GM19395 (cell line): Measurements from ENCODE around the gene KISS1R.

Experiments used
- ATAC-seq: cut with Tn5 transposase; IDR thresholded peaks from one replicate; pipeline ENCODE4 v1.9.1; 2021; ENCODE audit warnings: mild to moderate bottlenecking, moderate library complexity; ENCODE audit not compliant: unreplicated experiment

The KISS1R gene

DNA sequence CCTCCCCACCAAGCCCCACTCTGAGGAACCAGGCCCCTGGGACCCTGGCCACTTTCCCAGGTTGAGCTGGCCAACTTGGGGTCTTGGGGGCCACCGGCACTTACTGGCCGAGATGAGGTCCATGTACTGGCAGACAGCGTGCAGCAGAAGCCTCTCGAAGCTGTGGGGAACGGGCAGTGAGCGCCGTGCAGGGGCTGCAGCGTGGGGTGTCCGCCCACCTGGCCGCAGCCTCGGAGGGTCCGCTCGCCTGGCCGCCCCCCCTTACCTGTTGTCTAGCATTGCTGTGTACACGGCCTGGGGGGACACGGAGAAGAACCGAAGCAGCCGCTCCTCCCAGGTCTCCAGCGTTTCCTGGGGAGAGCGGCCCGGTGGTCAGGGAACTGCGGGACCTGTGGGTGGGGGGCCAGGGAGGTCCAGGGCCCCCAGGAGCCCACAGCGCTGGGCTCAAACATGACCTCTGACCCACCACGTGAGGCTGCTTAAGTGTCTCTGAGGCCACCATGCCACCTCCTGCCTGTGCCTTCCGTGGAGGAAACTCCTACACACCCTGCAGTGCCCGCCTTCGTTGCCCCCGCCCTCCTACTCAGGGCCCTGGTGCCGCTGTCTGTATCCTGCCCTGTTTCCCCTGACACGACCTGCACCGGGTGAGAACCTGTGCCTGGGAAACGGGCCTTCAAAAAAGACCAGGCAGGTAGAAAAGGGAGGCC, 17.6 kb upstream of the KISS1R start:
- ATAC-seq, result no peak

DNA sequence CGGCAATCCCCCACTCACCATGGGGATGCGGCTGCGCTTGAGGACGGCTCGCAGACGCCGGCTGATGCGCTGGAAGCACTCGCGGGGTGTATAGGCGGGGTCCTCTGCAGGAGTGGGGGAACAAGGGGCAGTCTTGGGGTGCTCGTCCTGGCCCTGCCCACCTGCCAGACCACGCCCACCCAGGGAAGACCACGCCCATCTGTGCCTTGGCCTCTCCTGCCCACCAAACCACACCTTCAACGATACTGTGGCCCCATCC, 17.2 kb upstream of the KISS1R start:
- no peak for ATAC-seq

DNA sequence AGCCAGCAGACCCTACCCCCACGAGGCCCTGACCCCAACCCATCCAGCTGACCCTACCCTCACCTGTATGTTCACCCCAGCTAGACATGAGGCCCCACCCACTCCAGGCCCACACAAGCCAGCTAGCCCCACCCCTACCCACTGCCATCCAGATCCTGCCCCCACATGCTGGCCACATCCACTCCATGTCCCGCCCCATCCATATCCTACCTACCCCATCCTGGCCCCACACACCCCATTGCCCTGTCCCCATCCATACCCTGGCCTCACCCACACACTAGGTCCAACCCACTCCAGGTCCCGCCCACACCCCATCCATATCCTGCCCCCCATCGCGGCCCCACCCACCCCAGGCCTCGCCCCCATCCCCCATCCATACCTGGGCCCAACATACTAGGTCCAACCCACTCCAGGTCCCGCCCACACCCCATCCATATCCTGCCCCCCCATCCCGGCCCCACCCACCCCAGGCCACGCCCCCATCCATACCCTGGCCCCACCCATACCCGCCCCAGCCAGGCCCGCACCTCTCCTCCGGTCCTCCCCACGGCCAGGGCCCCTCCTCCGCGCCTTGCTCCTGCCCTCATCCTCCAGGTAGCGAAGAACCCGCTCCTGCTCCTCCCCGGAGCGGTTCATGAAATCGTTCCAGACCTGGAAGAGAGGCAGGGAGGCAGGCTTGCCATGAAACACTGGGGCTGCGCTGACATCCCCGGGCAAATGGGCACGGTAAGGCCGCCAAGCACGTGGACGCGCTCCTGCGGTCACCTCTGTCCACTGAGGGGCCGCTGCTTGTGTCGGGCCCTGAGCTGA, 16.6 kb upstream of the KISS1R start:
- ATAC-seq, result no peak

DNA sequence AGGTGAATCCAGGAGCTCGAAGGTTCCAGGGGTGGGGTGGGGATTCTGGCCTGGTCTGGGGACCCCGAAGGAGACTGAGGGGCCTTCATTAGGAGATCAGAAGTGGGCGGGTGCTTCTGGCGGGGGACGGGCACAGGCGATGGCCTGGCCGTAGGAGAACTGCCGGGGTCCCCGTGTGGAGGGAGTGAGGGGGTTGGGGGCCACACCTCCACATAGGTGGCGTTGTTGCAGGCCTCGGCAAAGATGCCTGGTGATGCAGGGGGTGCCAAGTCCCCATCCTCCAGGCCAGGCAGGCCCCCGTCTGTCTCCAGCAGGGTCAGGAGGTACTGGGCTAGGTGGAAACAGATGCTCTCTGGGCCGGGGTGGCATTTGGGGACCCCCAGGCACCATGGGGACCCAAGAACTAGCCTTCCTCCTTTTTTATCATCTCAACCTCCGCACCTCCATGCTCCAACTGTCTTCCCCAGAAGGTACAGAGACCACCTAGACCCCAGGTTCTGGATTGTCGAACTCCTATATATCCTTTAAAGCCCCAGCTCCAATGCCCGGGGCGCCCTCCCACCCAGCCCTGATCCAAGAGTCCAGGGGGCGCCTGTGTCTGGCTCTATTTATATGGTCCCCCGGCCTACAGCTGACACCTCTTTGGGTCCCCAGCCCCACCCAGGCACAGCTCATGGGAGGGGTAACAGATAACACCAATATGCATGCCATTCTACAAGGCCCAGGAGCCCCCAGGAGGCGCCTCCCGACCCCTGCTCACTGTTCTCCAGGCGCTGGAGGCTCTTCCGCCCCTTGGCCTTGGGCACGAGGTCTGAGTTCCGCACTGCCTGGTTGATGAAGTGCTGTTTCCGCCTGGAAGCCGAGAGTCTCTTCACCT, 15.7 kb upstream of the KISS1R start:
- ATAC-seq, result no peak

DNA sequence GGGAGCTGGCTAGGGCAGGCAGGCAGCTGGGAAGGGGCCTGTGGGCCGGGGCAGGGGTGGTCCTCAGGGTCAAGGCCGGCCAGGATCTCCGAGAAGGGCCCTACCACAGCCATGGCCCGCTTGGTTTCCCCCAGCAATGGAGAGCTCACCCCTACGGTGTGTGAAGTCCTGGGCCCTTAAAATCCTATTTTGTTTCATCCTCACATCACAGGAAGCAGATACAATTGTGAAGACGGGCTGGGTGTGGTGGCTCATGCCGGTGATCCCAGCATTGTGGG, 15.1 kb upstream of the KISS1R start:
- ATAC-seq, result no peak

DNA sequence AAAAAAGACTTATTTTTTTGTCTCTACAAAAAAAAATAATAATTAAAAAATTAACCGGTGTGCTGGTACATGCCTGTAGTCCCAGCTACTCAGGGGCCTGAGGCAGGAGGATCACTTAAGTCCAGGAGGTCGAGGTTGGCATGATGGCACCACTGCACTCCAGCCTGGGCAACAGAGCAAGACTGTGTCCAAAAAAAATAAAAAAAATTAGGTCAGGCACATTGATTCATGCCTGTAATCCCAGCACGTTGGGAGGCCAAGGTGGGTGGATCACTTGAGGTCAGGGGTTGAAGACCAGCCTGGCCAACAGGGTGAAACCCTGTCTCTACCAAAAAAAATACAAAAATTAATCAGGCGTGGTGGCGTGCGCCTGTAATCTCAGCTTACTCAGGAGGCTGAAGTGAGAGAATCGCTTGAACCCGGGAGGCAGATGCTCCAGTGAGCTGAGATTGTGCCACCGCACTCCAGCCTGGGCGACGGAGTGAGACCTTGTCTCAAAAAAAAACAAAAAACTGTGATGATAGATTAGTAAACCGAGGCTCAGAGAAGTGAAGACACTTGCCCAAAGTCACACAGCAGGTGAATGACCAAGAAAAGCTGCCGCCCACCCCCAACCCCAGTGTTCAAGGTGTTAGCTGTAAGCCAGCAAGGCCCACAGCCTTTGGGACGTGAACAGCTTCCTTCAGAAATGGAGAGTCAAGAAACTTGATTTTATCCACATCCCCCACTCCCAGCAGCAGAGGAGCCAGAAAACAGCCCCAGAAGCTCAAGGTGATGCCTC, 14.5 kb upstream of the KISS1R start:
- no peak for ATAC-seq

DNA sequence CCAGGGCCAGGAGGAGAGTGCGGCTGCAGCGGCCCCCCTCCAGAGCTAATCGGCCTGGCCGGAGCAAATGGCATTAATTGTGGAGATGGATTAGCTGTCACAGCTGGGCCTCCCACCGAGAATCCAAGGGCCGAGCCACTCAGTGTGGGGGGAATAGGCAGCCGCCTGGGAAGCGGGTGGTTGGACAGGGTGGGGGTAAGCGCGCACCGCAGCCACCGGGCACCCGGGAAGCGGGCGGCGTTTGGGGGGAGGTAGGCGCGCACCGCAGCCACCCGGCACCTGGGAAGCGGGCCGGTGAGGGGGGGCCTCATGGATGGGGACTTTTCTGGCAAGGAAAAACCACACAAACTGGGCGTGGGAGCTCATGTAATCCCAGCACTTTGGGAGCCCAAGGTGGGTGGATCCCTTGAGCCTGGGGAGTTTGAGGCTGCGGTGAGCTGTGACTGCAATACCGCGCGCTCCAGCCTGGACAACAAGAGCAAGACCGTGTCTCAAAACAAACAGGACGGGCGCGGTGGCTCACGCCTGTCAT, 13.8 kb upstream of the KISS1R start:
- no peak for ATAC-seq

DNA sequence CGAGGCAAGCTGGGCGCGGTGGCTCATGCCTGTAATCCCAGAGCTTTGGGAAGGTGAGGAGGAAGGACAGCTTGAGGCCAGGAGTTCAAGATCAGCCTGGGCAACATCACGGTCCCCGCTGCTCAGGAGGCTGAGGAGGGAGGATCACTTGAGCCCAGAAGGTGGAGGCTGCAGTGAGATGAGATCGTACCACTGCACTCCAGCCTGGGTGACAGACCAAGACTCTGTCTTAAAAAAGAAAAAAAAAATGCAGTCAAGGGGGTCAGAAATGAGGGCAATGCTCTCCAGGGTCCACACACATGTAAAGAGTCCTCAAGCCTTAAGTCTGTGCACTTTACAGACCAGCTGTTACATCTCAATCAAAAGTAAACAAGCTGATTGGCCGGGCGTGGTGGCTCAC, 12.6 kb upstream of the KISS1R start:
- no peak for ATAC-seq

DNA sequence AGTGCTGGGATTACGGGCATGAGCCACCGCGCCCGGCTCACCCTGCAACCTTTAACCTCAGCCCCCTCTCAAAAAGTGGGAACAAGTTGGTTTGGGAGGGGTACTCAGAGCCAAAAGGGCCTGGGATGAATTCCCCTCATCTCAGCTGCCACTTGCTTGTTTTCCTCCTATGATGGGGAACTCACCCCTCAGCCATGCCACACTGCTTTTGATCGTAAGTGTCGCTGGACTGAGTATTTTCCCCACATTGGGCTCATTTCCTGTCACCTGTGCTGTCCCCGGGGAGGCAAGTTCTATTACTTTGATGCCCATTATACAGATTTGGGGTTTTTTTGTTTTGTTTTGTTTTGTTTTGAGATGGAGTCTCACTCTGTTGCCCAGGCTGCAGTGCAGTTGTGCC, 10.7 kb upstream of the KISS1R start:
- no peak for ATAC-seq

DNA sequence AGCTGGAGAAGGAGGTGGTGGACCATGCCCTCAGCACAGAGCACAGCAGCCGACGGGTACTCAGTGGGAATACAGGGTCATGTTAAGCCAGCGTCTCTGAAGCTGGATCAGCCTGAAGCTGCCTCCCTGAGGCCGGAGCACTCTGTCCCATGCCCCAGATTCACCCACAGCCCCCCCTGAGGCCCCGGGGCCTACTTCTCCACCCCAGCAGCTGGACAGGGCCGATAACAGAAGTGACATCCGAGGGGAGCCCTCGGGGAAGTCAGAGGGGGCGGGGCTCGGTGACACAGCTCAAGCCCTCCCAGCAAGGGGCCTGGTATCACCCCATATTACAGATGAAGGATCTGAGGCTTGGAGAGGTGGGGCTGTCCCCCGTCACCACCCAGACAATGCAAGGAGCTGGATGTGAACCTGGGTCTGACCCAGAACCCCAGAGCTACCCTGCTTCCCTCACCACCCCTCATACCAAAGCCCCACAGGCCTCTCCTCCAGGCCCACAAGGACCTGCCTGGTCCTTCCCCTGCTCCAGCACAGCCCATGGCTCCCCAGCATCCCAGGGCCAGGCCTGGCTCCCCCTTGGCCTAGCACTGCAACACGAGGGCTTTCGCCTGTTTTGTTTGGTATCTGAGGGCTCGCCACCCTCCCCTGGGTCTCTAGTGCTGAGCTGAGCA, 9.8 kb upstream of the KISS1R start:
- ATAC-seq, result no peak

DNA sequence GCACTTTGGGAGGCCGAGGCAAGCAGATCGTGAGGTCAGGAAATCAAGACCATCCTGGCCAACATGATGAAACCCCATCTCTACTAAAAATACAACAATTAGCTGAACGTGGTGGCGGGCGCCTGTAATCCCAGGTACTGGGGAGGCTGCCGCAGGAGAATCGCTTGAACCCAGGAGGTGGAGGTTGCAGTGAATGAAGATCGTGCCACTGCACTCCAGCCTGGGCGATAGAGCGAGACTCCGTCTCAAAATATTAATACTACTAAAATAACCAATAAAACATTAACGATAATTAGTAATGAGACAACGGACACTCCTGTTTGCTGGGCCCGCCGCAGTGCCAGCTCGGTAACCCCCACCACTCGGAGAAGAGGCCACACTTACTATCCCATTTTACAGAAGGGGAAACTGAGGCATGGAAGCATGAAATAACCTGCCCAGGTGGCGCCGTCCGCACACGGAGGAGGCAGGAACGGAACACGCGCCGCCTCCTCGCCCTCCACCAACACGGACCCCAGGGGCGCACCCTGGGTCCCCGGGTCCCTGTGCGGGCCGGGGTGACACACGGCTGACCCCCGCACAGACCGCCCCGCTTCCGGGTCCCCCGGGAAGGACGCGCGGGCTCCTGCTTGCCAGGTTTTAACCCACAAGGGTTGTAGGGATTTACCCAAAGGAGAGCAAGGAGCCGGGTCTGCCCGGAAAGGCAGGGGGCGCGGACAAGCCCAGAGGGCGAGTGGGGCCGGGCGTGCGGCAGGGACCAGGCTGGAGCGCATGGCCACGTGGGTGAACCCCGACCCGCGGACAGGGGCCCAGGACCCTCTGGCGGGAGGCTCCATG, 5.7 kb upstream of the KISS1R start:
- ATAC-seq, result no peak

DNA sequence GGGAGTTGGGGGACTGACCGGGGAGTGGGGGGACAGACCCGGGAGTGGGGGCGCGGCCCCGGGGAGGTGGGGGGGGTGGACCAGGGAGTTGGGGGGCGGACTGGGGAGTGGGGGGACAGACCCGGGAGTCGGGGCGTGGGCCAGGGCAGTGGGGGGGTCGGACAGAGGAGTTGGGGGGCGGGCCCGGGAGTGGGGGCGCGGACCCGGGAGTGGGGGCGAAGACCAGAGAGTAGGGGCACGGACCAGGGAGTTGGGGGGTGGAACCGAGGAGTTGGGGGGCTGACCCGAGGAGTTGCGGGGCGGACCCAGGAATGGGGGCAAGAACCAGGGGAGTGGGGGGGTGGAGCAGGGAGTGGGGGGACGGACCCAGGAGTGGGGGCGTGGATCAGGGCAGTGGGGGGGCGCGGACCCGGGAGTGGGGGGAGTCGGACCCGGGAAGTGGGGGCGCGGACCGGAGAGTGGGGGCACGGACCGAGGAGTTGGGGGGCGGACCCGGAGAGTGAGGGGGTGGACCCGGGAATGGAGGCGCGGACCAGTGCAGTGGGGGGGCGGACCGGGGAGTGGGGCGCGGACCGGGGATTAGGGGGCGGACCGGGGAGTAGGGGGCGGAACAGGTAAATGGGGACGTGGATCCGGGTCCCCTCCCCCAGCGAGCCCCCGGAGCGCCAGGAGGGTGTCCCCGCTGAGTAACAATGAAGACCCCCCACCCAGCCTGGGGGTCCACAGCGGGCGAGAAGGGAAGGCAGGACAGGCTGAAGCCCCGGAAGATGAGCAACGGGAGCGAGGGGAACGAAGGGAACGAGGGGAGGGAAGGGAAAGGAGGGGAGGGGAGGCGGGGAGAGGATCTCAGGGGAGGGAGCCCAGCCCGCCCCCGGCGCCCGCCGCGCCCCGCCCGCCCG, 4.7 kb upstream of the KISS1R start:
- no peak for ATAC-seq

DNA sequence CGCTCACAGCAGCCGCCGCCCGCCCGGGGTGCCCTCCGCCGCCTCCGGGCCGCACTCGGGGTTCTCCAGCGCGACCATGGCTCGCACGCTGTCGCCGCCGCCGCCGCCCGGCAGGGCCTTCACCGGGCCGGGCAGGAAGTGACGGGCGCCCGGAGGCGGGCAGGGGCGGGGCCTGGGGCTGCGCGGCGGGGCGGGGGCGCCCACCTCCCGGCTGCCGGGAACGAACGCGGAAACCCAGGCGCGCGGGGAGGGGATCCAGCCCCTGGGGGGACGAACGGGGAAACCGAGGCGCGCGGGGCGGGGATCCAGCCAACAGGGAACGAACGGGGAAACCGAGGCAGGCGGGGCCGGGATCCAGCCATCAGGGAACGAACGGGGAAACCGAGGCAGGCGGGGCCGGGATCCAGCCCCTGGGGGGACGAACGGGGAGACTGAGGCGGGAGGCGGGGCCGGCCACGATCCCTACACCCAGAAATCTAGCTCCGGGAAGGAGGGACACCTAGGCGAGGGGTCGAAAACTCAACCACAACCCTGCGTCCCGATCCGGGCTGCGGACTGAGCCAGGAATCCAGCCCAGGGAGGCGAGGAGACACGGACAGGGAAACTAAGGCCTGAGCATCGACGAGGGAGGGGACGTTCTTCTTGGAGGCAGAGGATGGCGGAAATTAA, 3.9 kb upstream of the KISS1R start, which contains the start of gene R3HDM4:
Gene R3HDM4 (minus strand): TSS at position 140 of the 669 bp plus-strand sequence. CDS start 62 bp downstream, at position 78.
- no peak for ATAC-seq

DNA sequence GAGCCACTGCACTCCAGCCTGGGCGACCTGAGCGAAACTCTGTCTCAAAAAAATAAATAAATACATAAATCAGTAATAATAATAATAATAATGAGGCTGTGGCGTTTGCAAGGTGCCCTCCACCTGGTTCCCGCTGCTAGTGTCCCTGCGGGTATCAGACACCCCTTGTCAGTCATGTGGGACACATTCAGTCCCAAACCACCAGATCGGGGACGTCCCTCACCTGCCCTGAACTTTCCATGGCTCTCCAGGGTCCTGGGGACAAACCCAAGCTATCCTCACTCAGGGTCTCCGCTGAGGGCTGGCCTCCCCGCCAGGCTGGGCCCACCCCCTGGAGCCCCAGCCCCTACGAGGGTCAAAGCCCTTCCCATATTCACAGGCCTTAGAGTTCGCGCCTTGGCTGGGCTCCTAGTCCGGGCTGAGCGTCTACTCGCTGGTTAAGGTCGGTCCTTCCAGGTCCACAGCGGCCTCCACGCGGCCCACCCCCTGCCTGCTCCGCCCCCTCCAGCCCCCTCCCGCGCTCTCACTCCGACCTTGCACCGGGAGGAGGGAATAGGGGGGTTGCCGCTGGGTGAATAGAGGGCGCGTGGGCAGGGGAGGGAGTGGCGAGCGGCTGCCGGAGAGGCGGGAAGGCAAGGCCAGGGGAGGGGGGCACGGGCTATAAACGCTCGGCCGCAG, 349 bp upstream of the KISS1R start:
- ATAC-seq, result no peak

DNA sequence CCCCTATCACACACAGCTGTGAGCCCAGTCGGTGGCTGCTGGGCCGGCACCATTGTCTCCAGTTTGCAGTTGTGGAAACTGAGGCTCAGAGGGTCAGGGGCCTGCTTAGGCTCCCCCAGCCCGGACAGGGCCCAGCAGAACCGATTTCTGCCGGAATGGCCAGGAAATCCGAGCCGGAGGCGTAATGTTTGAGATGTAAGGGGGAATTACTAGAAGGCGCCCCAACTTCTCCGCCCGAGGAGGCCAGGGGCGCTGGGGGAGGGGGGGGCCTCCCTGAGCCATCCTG, 962 bp downstream of the KISS1R start:
- ATAC-seq, result no peak

DNA sequence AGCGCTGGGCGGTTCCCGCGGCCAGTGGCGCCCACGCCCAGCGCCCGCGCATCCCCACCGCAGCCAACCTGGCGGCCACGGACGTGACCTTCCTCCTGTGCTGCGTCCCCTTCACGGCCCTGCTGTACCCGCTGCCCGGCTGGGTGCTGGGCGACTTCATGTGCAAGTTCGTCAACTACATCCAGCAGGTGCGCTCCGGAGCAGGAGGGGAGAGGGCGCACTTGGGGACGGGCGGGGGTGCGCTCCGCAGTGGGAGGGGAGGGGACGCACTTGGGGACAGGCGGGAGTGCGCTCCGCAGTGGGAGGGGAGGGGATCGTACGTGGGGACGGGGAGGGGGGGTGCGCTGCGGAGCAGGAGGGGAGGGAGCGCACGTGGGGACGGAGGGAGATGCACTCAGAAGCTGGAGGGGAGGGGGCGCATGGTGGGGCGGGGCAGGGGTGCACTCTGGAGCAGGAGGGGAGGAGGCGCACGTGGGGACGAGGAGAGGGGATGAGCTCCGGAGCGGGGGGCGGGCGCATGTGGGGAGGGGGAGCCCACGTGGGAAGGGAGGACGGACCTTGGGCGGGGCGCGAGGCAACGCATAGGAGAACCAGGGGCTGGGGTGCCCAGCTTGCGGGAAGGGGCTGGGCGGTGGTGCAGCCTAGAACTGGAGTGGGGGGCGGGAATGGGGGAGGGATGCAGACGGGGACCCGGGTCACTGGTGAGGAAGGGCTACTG, 1.5 kb downstream of the KISS1R start:
- ATAC-seq, result no peak
